Tibial nerve (tissue), 3 donors: Measurements from ENCODE around the gene TXLNB.

Source experiments
- CTCF ChIP-seq, 5 experiments: fragments of 200-600 bp in 3 of 5; fragments of 450-650 bp in 2 of 5; sonication (generic) in 3 of 5; IDR thresholded peaks; one replicate each; pipeline ENCODE4 v1.5.1; 2016 to 2019; ENCODE audit warnings: antibody characterized with exemption in 5 of 5, mild to moderate bottlenecking in 3 of 5, moderate library complexity in 2 of 5
- POLR2A ChIP-seq, 2 donors: fragments of 450-650 bp; IDR thresholded peaks; one replicate each; pipeline ENCODE4 v1.6.1; 2017; ENCODE audit warnings: antibody characterized with exemption in 2 of 2, mild to moderate bottlenecking in 2 of 2, moderate library complexity in 2 of 2

GRCh38 chr6:139240161-139241010, 51.4 kb downstream of the TXLNB start:
- no peak for TF ChIP-seq POLR2A (IDR thresholded peaks at IDR 0.05)
- TF ChIP-seq CTCF (IDR thresholded peaks at IDR 0.05) = no peak
